AG04450 (cell line): ENCODE measurements around the gene MPZL3. TPM values are rescaled to one million over a fixed set of nuclear protein-coding genes. Genes with fewer than 3 reads are reported as not detected.

Experiments
- CTCF ChIA-PET: fragments of 300-600, 350-600 bp; formaldehyde crosslinking; extraction: SDS; loops from one replicate; lab custom pipeline; 2022; ENCODE audit warnings: antibody characterized with exemption, inconsistent platforms; lab: Charles Lee
- POLR2A ChIA-PET: fragments of 350-600 bp; formaldehyde crosslinking; extraction: SDS; loops from one replicate; lab custom pipeline; 2021; ENCODE audit warnings: antibody characterized with exemption, inconsistent platforms; lab: Yijun Ruan, JAX
- DNase-seq: peaks from one replicate; pipeline ENCODE4 v3.0.0-alpha.2; 2011; ENCODE audit warnings: low read depth, low spot score
- H3K27ac ChIP-seq: one replicate; pipeline ENCODE4 v1.5.1; 2012; ENCODE audit warnings: low read depth, low read length, control low read depth
- H3K27me3 ChIP-seq: one replicate; pipeline ENCODE4 v1.6.0; 2012; ENCODE audit warnings: low read length; ENCODE audit not compliant: control insufficient read depth, insufficient read depth
- H3K4me3 ChIP-seq: 2 replicates; pipeline ENCODE4 v1.5.1; 2011; ENCODE audit warnings: mild to moderate bottlenecking, low read depth, low read length, control low read depth
- H3K9me3 ChIP-seq: 2 replicates; pipeline ENCODE4 v1.5.1; 2012; ENCODE audit warnings: low read length; ENCODE audit not compliant: control insufficient read depth, insufficient read depth
- polyA plus RNA-seq: library from polyadenylated mRNA; depleted of rRNA; stranded (reverse); fragments of >200 nt; gene quantifications from 2 replicates; pipeline ENCODE4 v1.2.3, GENCODE V29; 2011
- TF ChIP-seq, protein P1 (sequence below): IDR thresholded peaks from 2 replicates; pipeline ENCODE4 v1.5.1; 2011; ENCODE audit warnings: low read depth, low read length, control low read depth, inconsistent platforms

MPZL3 gene
- polyA plus RNA-seq, 1 experiment = 0.07 TPM

DNA sequence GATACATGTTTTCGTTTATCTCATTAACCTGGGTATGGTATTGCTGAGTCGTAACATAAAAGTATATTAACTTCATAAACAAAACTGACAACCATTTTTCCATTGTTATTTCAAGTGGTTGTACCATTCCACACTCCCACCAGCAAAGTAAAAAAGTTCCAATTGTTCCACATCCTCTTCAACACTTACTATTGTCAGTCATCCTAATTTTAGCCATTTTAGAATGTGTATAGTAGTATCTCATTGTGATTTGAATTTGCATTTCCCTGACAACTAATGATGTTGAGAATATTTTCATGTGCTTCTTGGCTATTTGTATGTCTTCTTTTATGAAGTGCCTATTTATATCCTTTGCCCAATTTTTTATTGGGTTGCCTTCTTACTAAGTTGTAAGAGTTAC is 41.9 kb upstream of the MPZL3 start:
- POLR2A ChIA-PET = no interaction called here

DNA sequence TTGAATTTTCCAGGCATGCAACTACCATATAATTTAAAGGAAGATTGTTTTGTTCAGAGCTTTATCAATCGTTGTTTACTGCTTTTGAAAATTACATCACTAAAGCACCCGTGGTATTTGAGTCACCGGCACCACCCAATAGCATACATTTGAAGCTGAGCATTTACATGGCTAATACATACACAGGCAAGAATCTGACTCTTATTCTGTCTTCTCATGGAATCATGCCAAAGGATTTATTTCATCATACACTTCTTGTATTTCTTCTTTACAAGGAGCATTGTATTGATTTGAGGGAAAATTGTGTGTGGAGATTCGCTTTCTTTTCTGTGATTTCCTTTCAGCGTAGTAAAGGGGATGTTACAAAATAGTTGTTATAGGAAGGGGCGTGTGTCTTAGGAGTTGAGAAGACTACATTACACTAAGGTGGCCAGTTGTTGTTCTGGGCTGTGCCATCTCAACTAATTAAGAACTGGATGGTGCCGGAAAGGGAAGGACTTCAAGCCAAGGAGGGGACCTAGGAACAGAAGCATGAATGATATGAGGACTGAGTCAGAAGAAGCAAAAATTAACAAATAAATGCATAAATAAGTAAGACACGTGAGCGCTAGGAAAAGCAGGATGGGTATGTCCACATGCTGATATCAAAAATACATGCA is 39.4 kb upstream of the MPZL3 start:
- H3K27me3 ChIP-seq = no peaks in the 10 kb centered on the region
- TF ChIP-seq, protein P1, sequence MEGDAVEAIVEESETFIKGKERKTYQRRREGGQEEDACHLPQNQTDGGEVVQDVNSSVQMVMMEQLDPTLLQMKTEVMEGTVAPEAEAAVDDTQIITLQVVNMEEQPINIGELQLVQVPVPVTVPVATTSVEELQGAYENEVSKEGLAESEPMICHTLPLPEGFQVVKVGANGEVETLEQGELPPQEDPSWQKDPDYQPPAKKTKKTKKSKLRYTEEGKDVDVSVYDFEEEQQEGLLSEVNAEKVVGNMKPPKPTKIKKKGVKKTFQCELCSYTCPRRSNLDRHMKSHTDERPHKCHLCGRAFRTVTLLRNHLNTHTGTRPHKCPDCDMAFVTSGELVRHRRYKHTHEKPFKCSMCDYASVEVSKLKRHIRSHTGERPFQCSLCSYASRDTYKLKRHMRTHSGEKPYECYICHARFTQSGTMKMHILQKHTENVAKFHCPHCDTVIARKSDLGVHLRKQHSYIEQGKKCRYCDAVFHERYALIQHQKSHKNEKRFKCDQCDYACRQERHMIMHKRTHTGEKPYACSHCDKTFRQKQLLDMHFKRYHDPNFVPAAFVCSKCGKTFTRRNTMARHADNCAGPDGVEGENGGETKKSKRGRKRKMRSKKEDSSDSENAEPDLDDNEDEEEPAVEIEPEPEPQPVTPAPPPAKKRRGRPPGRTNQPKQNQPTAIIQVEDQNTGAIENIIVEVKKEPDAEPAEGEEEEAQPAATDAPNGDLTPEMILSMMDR = no peak
- no peak overlapping the region for H3K27ac ChIP-seq
- no peak for DNase-seq
- POLR2A ChIA-PET = no interaction called here
- H3K4me3 ChIP-seq = no peak overlapping the region
- no peaks in the 10 kb centered on the region for H3K9me3 ChIP-seq
- CTCF ChIA-PET = interaction anchor here (0.6 kb wide), 1 partner anchor 61 kb away, joined by 3 read pairs; no protein-coding TSS in a partner anchor

More for the DNA sequence above, 41.9 kb upstream of the MPZL3 start:
- no peaks in the 10 kb centered on the region for H3K27me3 ChIP-seq
- H3K4me3 ChIP-seq = no peak overlapping the region
- TF ChIP-seq, protein P1 = no peak
- no peaks in the 10 kb centered on the region for H3K9me3 ChIP-seq
- DNase-seq = no peak
- H3K27ac ChIP-seq = no peak overlapping the region
- CTCF ChIA-PET = interaction anchor here (0.6 kb wide), 1 partner anchor 169 kb away, joined by 3 read pairs; no protein-coding TSS in a partner anchor

DNA sequence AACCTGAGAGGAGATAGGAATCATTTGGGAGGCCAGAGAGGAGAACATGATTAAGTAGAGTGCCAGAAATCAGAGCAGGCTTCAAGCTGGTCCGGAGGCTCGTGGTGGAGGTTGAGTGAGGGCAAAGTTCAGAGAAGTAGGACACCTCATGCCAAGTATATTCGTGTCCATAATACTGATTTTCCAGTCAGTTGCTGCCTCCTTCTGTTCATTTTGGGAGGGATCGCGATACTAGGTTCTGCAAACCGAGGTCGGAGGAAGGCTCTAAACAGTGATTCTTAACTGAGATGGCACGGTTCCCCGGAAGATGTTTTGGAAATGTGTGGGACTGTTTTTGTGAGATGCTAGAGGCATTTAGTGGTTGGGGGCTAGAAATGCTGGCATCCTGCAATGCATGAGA is 38.8 kb upstream of the MPZL3 start:
- TF ChIP-seq, protein P1 = no peak
- no peak for DNase-seq
- Histone ChIP-seq H3K4me3 (no peak overlapping the region), H3K27me3 (no peaks in the 10 kb centered on the region), H3K9me3 (no peaks in the 10 kb centered on the region), H3K27ac (no peak overlapping the region)
- CTCF ChIA-PET = interaction anchor here (0.6 kb wide), 1 partner anchor 62 kb away, joined by 3 read pairs; no protein-coding TSS in a partner anchor
- POLR2A ChIA-PET = no interaction called here

DNA sequence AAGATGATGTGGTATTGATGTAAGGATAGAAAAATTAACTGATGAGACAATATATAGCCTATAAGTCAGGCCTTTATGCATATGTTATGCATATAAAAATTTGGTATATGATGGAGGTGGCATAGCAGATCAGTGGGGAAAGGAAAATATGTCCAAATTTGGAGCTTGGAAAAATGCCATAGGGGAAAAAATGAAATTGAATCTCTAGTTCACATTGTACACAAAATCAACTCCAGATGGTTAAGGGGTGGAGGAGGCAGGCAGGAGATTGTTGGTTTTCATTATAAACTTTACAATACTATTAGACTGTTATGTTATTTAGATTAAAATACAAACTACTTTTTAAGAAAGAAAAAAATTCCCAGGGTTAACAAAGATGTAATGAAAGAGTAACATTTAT is 37.2 kb upstream of the MPZL3 start:
- CTCF ChIA-PET = interaction anchor here (1.9 kb wide), 1 partner anchor 91 kb away, joined by 7 read pairs; no protein-coding TSS in a partner anchor
- TF ChIP-seq, protein P1 = no peak
- no peak for DNase-seq
- no peak overlapping the region for H3K27ac ChIP-seq
- no peaks in the 10 kb centered on the region for H3K27me3 ChIP-seq
- no peak overlapping the region for H3K4me3 ChIP-seq
- POLR2A ChIA-PET = no interaction called here
- H3K9me3 ChIP-seq = no peaks in the 10 kb centered on the region

DNA sequence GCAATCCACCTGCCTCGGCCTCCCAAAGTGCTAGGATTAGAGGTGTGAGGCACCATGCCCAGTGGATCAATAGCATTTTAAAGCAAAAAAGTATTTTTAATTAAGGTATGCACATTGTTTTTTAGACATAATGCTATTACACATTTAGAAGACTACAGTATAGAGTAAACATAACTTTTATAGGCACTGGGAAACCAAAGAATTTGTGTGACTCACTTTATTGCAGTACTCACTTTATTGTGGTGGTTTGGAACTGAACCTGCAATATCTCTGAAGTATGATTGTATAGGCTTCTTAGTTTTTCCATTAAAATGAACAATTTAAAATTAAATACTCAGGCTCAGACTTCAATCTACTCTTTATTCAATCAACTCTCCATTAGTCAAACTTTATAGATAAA is 34.8 kb upstream of the MPZL3 start:
- H3K27me3 ChIP-seq = no peaks in the 10 kb centered on the region
- H3K9me3 ChIP-seq = no peaks in the 10 kb centered on the region
- H3K4me3 ChIP-seq = no peak overlapping the region
- TF ChIP-seq, protein P1 = no peak
- H3K27ac ChIP-seq = no peak overlapping the region
- POLR2A ChIA-PET = interaction anchor here (0.7 kb wide), 1 partner anchor 81 kb away, joined by 5 read pairs; no protein-coding TSS in a partner anchor
- DNase-seq = no peak
- CTCF ChIA-PET = interaction anchor here (0.5 kb wide), 1 partner anchor 88 kb away, joined by 4 read pairs; no protein-coding TSS in a partner anchor
